ENCODE measurements around the gene EPB41L4A. TPM values are rescaled to one million over a fixed set of nuclear protein-coding genes. Genes with fewer than 3 reads are reported as not detected.

The EPB41L4A gene
- total RNA-seq, 1 donor from 2014 or later, result 27.5 TPM

GRCh38 chr5:112275671-112276070 lies 143.4 kb downstream of the EPB41L4A start:
- TF ChIP-seq CTCF (IDR thresholded peaks at IDR 0.05) (no peak), POLR2AphosphoS5 (IDR thresholded peaks at IDR 0.05; ENCODE audit: insufficient read depth in 1 of 2, low read depth in 1 of 2) (no peak), POLR2A (IDR thresholded peaks at IDR 0.05) (no peak)
- no peak overlapping the region for H3K27ac ChIP-seq
- no peak for DNase-seq (ENCODE audit: extremely low spot score in 2 of 2)
- H3K36me3 ChIP-seq, result peaks cover 0 to 3% of the 10 kb centered on the region in 2 donors
- H3K4me3 ChIP-seq, result no peak overlapping the region
- H3K9me3 ChIP-seq, result no peaks in the 10 kb centered on the region
- intact Hi-C loops (cut with DNase I), result no loop called here
- no peaks in the 10 kb centered on the region for H3K27me3 ChIP-seq
- no peaks in the 10 kb centered on the region for H3K4me1 ChIP-seq

- intact Hi-C loops (cut with DNase I), result no loop called here
- Histone ChIP-seq H3K36me3 (peaks cover 0 to 6% of the 10 kb centered on the region in 2 donors), H3K4me1 (no peaks in the 10 kb centered on the region), H3K27me3 (no peaks in the 10 kb centered on the region), H3K4me3 (no peak overlapping the region), H3K9me3 (no peaks in the 10 kb centered on the region), H3K27ac (no peak overlapping the region)
- DNase-seq (ENCODE audit: extremely low spot score in 2 of 2), result no peak
- TF ChIP-seq POLR2AphosphoS5 (IDR thresholded peaks at IDR 0.05; ENCODE audit: insufficient read depth in 1 of 2, low read depth in 1 of 2) (no peak), POLR2A (IDR thresholded peaks at IDR 0.05) (no peak), CTCF (IDR thresholded peaks at IDR 0.05) (no peak)
Measured at GRCh38 chr5:112270299-112271293, 148.5 kb downstream of the EPB41L4A start.

- no peaks in the 10 kb centered on the region for H3K27me3 ChIP-seq
Measured at GRCh38 chr5:112267231-112267630, 151.8 kb downstream of the EPB41L4A start.

GRCh38 chr5:112264666-112265065 lies 154.4 kb downstream of the EPB41L4A start:
- intact Hi-C loops (cut with DNase I), result no loop called here
- TF ChIP-seq POLR2AphosphoS5 (IDR thresholded peaks at IDR 0.05; ENCODE audit: insufficient read depth in 1 of 2, low read depth in 1 of 2) (no peak), CTCF (IDR thresholded peaks at IDR 0.05) (no peak), POLR2A (IDR thresholded peaks at IDR 0.05) (no peak)
- peaks cover 0 to 8% of the 10 kb centered on the region in 2 donors for H3K36me3 ChIP-seq
- H3K9me3 ChIP-seq, result no peaks in the 10 kb centered on the region
- no peaks in the 10 kb centered on the region for H3K4me1 ChIP-seq
- H3K27ac ChIP-seq, result no peak overlapping the region
- H3K4me3 ChIP-seq, result no peak overlapping the region
- no peak for DNase-seq (ENCODE audit: extremely low spot score in 2 of 2)
- no peaks in the 10 kb centered on the region for H3K27me3 ChIP-seq

More at GRCh38 chr5:112267231-112267630, 151.8 kb downstream of the EPB41L4A start:
- no peak for DNase-seq (ENCODE audit: extremely low spot score in 2 of 2)
- TF ChIP-seq POLR2A (IDR thresholded peaks at IDR 0.05), result no peak
- TF ChIP-seq POLR2AphosphoS5 (IDR thresholded peaks at IDR 0.05; ENCODE audit: insufficient read depth in 1 of 2, low read depth in 1 of 2), result no peak
- no peak for TF ChIP-seq CTCF (IDR thresholded peaks at IDR 0.05)
- Histone ChIP-seq H3K9me3 (no peaks in the 10 kb centered on the region), H3K4me1 (no peaks in the 10 kb centered on the region), H3K36me3 (peaks cover 0 to 8% of the 10 kb centered on the region in 2 donors), H3K27ac (no peak overlapping the region), H3K4me3 (no peak overlapping the region)
- intact Hi-C loops (cut with DNase I), result no loop called here

- no peaks in the 10 kb centered on the region for H3K9me3 ChIP-seq
- no peak overlapping the region for H3K4me3 ChIP-seq
- H3K4me1 ChIP-seq, result no peaks in the 10 kb centered on the region
- no peak overlapping the region for H3K27ac ChIP-seq
- DNase-seq (ENCODE audit: extremely low spot score in 2 of 2), result no peak
- intact Hi-C loops (cut with DNase I), result no loop called here
- H3K27me3 ChIP-seq, result no peaks in the 10 kb centered on the region
- no peak for TF ChIP-seq POLR2A (IDR thresholded peaks at IDR 0.05)
- no peak for TF ChIP-seq CTCF (IDR thresholded peaks at IDR 0.05)
- no peak for TF ChIP-seq POLR2AphosphoS5 (IDR thresholded peaks at IDR 0.05; ENCODE audit: insufficient read depth in 1 of 2, low read depth in 1 of 2)
- H3K36me3 ChIP-seq, result peaks cover 0 to 8% of the 10 kb centered on the region in 2 donors
Measured at GRCh38 chr5:112264151-112264550, 154.9 kb downstream of the EPB41L4A start.
